Measurements from ENCODE around the gene LRRC23. TPM values are rescaled to one million over a fixed set of nuclear protein-coding genes. Genes with fewer than 3 reads are reported as not detected.

Gene LRRC23
- total and polyA plus RNA-seq, 2 donors (not counting 1 experiment from before 2014, with no cell fraction given), result 5.6 to 9.6 TPM

GRCh38 chr12:6937481-6938352 lies 33.1 kb downstream of the LRRC23 start:
- peak overlapping the region; percentile 39 to 62 (median 56) for H3K4me3 ChIP-seq (replicated peaks in 1 of 4; ENCODE audit: control extremely low read depth in 1 of 4, insufficient read depth in 1 of 4, low read depth in 3 of 4, low read length in 4 of 4)
- H3K4me1 ChIP-seq (ENCODE audit: control insufficient read depth, extremely low read depth, insufficient read depth, low read length), result peaks cover 14% of the 10 kb centered on the region
- no peaks in the 10 kb centered on the region for H3K27me3 ChIP-seq (ENCODE audit: control insufficient read depth, insufficient read depth, low read length)
- H3K9me3 ChIP-seq (ENCODE audit: control insufficient read depth, insufficient read depth, low read depth, low read length), result no peaks in the 10 kb centered on the region
- H3K9ac ChIP-seq (ENCODE audit: insufficient read depth, low read length), result peak overlapping the region; percentile 78
- H3K36me3 ChIP-seq (ENCODE audit: control insufficient read depth, insufficient read depth, low read length), result peaks cover 36% of the 10 kb centered on the region
- H3K27ac ChIP-seq (ENCODE audit: insufficient read depth, low read length), result peak overlapping the region; percentile 74
- no peaks in the 10 kb centered on the region for H4K20me1 ChIP-seq (ENCODE audit: control insufficient read depth, extremely low read depth, insufficient read depth, low read length)
- peak; percentile 91 to 92 for DNase-seq (ENCODE audit: low read depth in 2 of 2)
- peak; percentile 82 to 93 for TF ChIP-seq CTCF (conservative IDR thresholded peaks at IDR 0.05 in 1 of 2, IDR thresholded peaks at IDR 0.05 in 1 of 2; ENCODE audit: low read depth in 1 of 2, low read length in 2 of 2)
- TF ChIP-seq EZH2 (IDR thresholded peaks at IDR 0.05; ENCODE audit: low read length, missing control alignments), result no peak
- H2AFZ ChIP-seq (ENCODE audit: low read length), result no peak overlapping the region
- H3K4me2 ChIP-seq (ENCODE audit: extremely low read depth, insufficient read depth, low read length), result peak overlapping the region; percentile 75
- H3K79me2 ChIP-seq (ENCODE audit: control insufficient read depth, insufficient read depth, low read length), result peaks cover 13% of the 10 kb centered on the region

- TF ChIP-seq CTCF (conservative IDR thresholded peaks at IDR 0.05 in 1 of 2, IDR thresholded peaks at IDR 0.05 in 1 of 2; ENCODE audit: low read depth in 1 of 2, low read length in 2 of 2) (no peak), EZH2 (IDR thresholded peaks at IDR 0.05; ENCODE audit: low read length, missing control alignments) (no peak)
- Histone ChIP-seq H4K20me1 (ENCODE audit: control insufficient read depth, extremely low read depth, insufficient read depth, low read length) (no peaks in the 10 kb centered on the region), H2AFZ (ENCODE audit: low read length) (no peak overlapping the region), H3K4me1 (ENCODE audit: control insufficient read depth, extremely low read depth, insufficient read depth, low read length) (peaks cover 19% of the 10 kb centered on the region), H3K36me3 (ENCODE audit: control insufficient read depth, insufficient read depth, low read length) (peaks cover 36% of the 10 kb centered on the region), H3K27ac (ENCODE audit: insufficient read depth, low read length) (peak overlapping the region; percentile 32), H3K27me3 (ENCODE audit: control insufficient read depth, insufficient read depth, low read length) (no peaks in the 10 kb centered on the region), H3K79me2 (ENCODE audit: control insufficient read depth, insufficient read depth, low read length) (peaks cover 5% of the 10 kb centered on the region), H3K9me3 (ENCODE audit: control insufficient read depth, insufficient read depth, low read depth, low read length) (no peaks in the 10 kb centered on the region), H3K4me2 (ENCODE audit: extremely low read depth, insufficient read depth, low read length) (peak overlapping the region; percentile 32), H3K4me3 (replicated peaks in 1 of 4; ENCODE audit: control extremely low read depth in 1 of 4, insufficient read depth in 1 of 4, low read depth in 3 of 4, low read length in 4 of 4) (peak overlapping the region in 2 of 4 experiments; percentile 52 to 62), H3K9ac (ENCODE audit: insufficient read depth, low read length) (peak overlapping the region; percentile 43)
- no peak for DNase-seq (ENCODE audit: low read depth in 2 of 2)
Measured at GRCh38 chr12:6938353-6939190, 34.0 kb downstream of the LRRC23 start.

- Histone ChIP-seq H3K4me1 (ENCODE audit: control insufficient read depth, extremely low read depth, insufficient read depth, low read length) (peaks cover 17% of the 10 kb centered on the region), H3K27me3 (ENCODE audit: control insufficient read depth, insufficient read depth, low read length) (no peaks in the 10 kb centered on the region), H3K36me3 (ENCODE audit: control insufficient read depth, insufficient read depth, low read length) (peaks cover 36% of the 10 kb centered on the region), H4K20me1 (ENCODE audit: control insufficient read depth, extremely low read depth, insufficient read depth, low read length) (no peaks in the 10 kb centered on the region), H3K4me2 (ENCODE audit: extremely low read depth, insufficient read depth, low read length) (no peak overlapping the region), H2AFZ (ENCODE audit: low read length) (no peak overlapping the region), H3K79me2 (ENCODE audit: control insufficient read depth, insufficient read depth, low read length) (peaks cover 2% of the 10 kb centered on the region), H3K9me3 (ENCODE audit: control insufficient read depth, insufficient read depth, low read depth, low read length) (no peaks in the 10 kb centered on the region), H3K9ac (ENCODE audit: insufficient read depth, low read length) (no peak overlapping the region), H3K4me3 (replicated peaks in 1 of 4; ENCODE audit: control extremely low read depth in 1 of 4, insufficient read depth in 1 of 4, low read depth in 3 of 4, low read length in 4 of 4) (no peak overlapping the region), H3K27ac (ENCODE audit: insufficient read depth, low read length) (peak overlapping the region; percentile 13)
- TF ChIP-seq EZH2 (IDR thresholded peaks at IDR 0.05; ENCODE audit: low read length, missing control alignments) (no peak), CTCF (conservative IDR thresholded peaks at IDR 0.05 in 1 of 2, IDR thresholded peaks at IDR 0.05 in 1 of 2; ENCODE audit: low read depth in 1 of 2, low read length in 2 of 2) (no peak)
- DNase-seq (ENCODE audit: low read depth in 2 of 2), result no peak
Measured at GRCh38 chr12:6939191-6939540, 34.5 kb downstream of the LRRC23 start.

Measured in fibroblast of lung (primary cell).